Stimulated activated naive CD8-positive, alpha-beta T cell treated with anti-CD3 and anti-CD28 coated beads, Interleukin-15, Interleukin-2, amounts not matched to agents 100 ng/mL and 50 ng/mL, for 24 hours (primary cell): ENCODE measurements around the gene SNRNP40.
A peak's percentile ranks its signal among the peaks of the same experiment; 100 is the strongest.
"Not testable (repeated sequence)": the region's sequence is repeated elsewhere in the genome, so short reads cannot be mapped to it uniquely, and the experiment has no call there.

Source experiments
- H3K27ac Mint-ChIP-seq: one replicate; pipeline ENCODE4 v1.8.0; 2021; ENCODE audit warnings: mild to moderate bottlenecking, mixed read lengths
- H3K27me3 Mint-ChIP-seq: one replicate; pipeline ENCODE4 v1.8.0; 2021; ENCODE audit warnings: mixed read lengths
- H3K36me3 Mint-ChIP-seq: one replicate; pipeline ENCODE4 v1.8.0; 2021; ENCODE audit warnings: low read depth, mixed read lengths
- H3K4me1 Mint-ChIP-seq: one replicate; pipeline ENCODE4 v1.8.0; 2021; ENCODE audit warnings: low read depth, mixed read lengths
- H3K4me3 Mint-ChIP-seq: one replicate; pipeline ENCODE4 v1.8.0; 2021; ENCODE audit warnings: mild to moderate bottlenecking, mixed read lengths
- H3K9me3 Mint-ChIP-seq: one replicate; pipeline ENCODE4 v1.8.0; 2021; ENCODE audit warnings: mixed read lengths

The SNRNP40 gene

GRCh38 chr1:31300193-31300592 lies 3.6 kb upstream of the SNRNP40 start:
- no peak overlapping the region for H3K4me3 Mint-ChIP-seq
- no peaks in the 10 kb centered on the region for H3K27me3 Mint-ChIP-seq
- H3K4me1 Mint-ChIP-seq, result peaks cover 24% of the 10 kb centered on the region

GRCh38 chr1:31299365-31299764 lies 2.8 kb upstream of the SNRNP40 start:
- H3K27ac Mint-ChIP-seq, result peak overlapping the region; percentile 5
- H3K4me3 Mint-ChIP-seq, result peak overlapping the region; percentile 4
- no peaks in the 10 kb centered on the region for H3K9me3 Mint-ChIP-seq
- peaks cover 24% of the 10 kb centered on the region for H3K4me1 Mint-ChIP-seq
- H3K36me3 Mint-ChIP-seq, result peaks cover 23% of the 10 kb centered on the region
- H3K27me3 Mint-ChIP-seq, result no peaks in the 10 kb centered on the region

More at GRCh38 chr1:31300193-31300592, 3.6 kb upstream of the SNRNP40 start:
- peaks cover 17% of the 10 kb centered on the region for H3K36me3 Mint-ChIP-seq
- no peak overlapping the region for H3K27ac Mint-ChIP-seq
- no peaks in the 10 kb centered on the region for H3K9me3 Mint-ChIP-seq

- Mint-ChIP-seq H3K27ac (no peak overlapping the region), H3K9me3 (no peaks in the 10 kb centered on the region), H3K27me3 (no peaks in the 10 kb centered on the region), H3K36me3 (peaks cover 34% of the 10 kb centered on the region), H3K4me3 (no peak overlapping the region), H3K4me1 (peaks cover 31% of the 10 kb centered on the region)
Observed at GRCh38 chr1:31297277-31298247, 974 bp upstream of the SNRNP40 start.

GRCh38 chr1:31295874-31296485 lies 608 bp downstream of the SNRNP40 start:
- no peaks in the 10 kb centered on the region for H3K27me3 Mint-ChIP-seq
- H3K27ac Mint-ChIP-seq, result no peak overlapping the region
- H3K9me3 Mint-ChIP-seq, result no peaks in the 10 kb centered on the region
- no peak overlapping the region for H3K4me3 Mint-ChIP-seq
- peaks cover 31% of the 10 kb centered on the region for H3K4me1 Mint-ChIP-seq
- H3K36me3 Mint-ChIP-seq, result peaks cover 40% of the 10 kb centered on the region

GRCh38 chr1:31289021-31289420 lies 7.6 kb downstream of the SNRNP40 start:
- Mint-ChIP-seq H3K4me1 (peaks cover 9% of the 10 kb centered on the region), H3K9me3 (no peaks in the 10 kb centered on the region), H3K27me3 (no peaks in the 10 kb centered on the region), H3K4me3 (no peak overlapping the region), H3K36me3 (peaks cover 74% of the 10 kb centered on the region), H3K27ac (no peak overlapping the region)

- peaks cover 74% of the 10 kb centered on the region for H3K36me3 Mint-ChIP-seq
- H3K27me3 Mint-ChIP-seq, H3K4me3 Mint-ChIP-seq, H3K9me3 Mint-ChIP-seq, H3K4me1 Mint-ChIP-seq, H3K27ac Mint-ChIP-seq: not testable (repeated sequence)
Observed at GRCh38 chr1:31287791-31288190, 8.8 kb downstream of the SNRNP40 start.

GRCh38 chr1:31282426-31282825 lies 14.2 kb downstream of the SNRNP40 start:
- peaks cover 83% of the 10 kb centered on the region for H3K36me3 Mint-ChIP-seq
- not testable (repeated sequence) for H3K27ac Mint-ChIP-seq, H3K4me1 Mint-ChIP-seq, H3K4me3 Mint-ChIP-seq, H3K27me3 Mint-ChIP-seq, H3K9me3 Mint-ChIP-seq

GRCh38 chr1:31273619-31274018 lies 23.0 kb downstream of the SNRNP40 start:
- Mint-ChIP-seq H3K4me1 (no peaks in the 10 kb centered on the region), H3K4me3 (no peak overlapping the region), H3K36me3 (peaks cover 69% of the 10 kb centered on the region), H3K27me3 (no peaks in the 10 kb centered on the region), H3K9me3 (no peaks in the 10 kb centered on the region), H3K27ac (no peak overlapping the region)

GRCh38 chr1:31272369-31272768 lies 24.2 kb downstream of the SNRNP40 start:
- H3K27ac Mint-ChIP-seq, result no peak overlapping the region
- peaks cover 69% of the 10 kb centered on the region for H3K36me3 Mint-ChIP-seq
- H3K4me3 Mint-ChIP-seq, result no peak overlapping the region
- H3K27me3 Mint-ChIP-seq, result no peaks in the 10 kb centered on the region
- no peaks in the 10 kb centered on the region for H3K9me3 Mint-ChIP-seq
- no peaks in the 10 kb centered on the region for H3K4me1 Mint-ChIP-seq

GRCh38 chr1:31266547-31266946 lies 30.0 kb downstream of the SNRNP40 start:
- Mint-ChIP-seq H3K27me3 (no peaks in the 10 kb centered on the region), H3K36me3 (peaks cover 79% of the 10 kb centered on the region), H3K4me1 (no peaks in the 10 kb centered on the region), H3K4me3 (no peak overlapping the region), H3K9me3 (no peaks in the 10 kb centered on the region), H3K27ac (no peak overlapping the region)

- Mint-ChIP-seq H3K27me3 (no peaks in the 10 kb centered on the region), H3K4me1 (no peaks in the 10 kb centered on the region), H3K9me3 (no peaks in the 10 kb centered on the region), H3K36me3 (peaks cover 78% of the 10 kb centered on the region), H3K4me3 (no peak overlapping the region), H3K27ac (no peak overlapping the region)
Observed at GRCh38 chr1:31264790-31265386, 31.7 kb downstream of the SNRNP40 start.

- Mint-ChIP-seq H3K36me3 (peaks cover 80% of the 10 kb centered on the region), H3K27ac (no peak overlapping the region), H3K27me3 (no peaks in the 10 kb centered on the region), H3K4me1 (no peaks in the 10 kb centered on the region), H3K4me3 (no peak overlapping the region), H3K9me3 (no peaks in the 10 kb centered on the region)
Observed at GRCh38 chr1:31263408-31263807, 33.2 kb downstream of the SNRNP40 start.

- H3K27me3 Mint-ChIP-seq, H3K27ac Mint-ChIP-seq, H3K4me3 Mint-ChIP-seq, H3K9me3 Mint-ChIP-seq, H3K4me1 Mint-ChIP-seq: not testable (repeated sequence)
- peaks cover 78% of the 10 kb centered on the region for H3K36me3 Mint-ChIP-seq
Observed at GRCh38 chr1:31262393-31262792, 34.2 kb downstream of the SNRNP40 start.

- Mint-ChIP-seq H3K36me3 (peaks cover 77% of the 10 kb centered on the region), H3K27me3 (no peaks in the 10 kb centered on the region), H3K9me3 (no peaks in the 10 kb centered on the region), H3K4me3 (no peak overlapping the region), H3K4me1 (no peaks in the 10 kb centered on the region), H3K27ac (no peak overlapping the region)
Observed at GRCh38 chr1:31261916-31262315, 34.7 kb downstream of the SNRNP40 start.

GRCh38 chr1:31259746-31260145 lies 36.8 kb downstream of the SNRNP40 start:
- no peaks in the 10 kb centered on the region for H3K9me3 Mint-ChIP-seq
- no peaks in the 10 kb centered on the region for H3K27me3 Mint-ChIP-seq
- H3K4me1 Mint-ChIP-seq, result no peaks in the 10 kb centered on the region
- no peak overlapping the region for H3K4me3 Mint-ChIP-seq
- H3K36me3 Mint-ChIP-seq, result peaks cover 58% of the 10 kb centered on the region
- no peak overlapping the region for H3K27ac Mint-ChIP-seq
